Left ventricle myocardium superior (tissue), 1 donor: ENCODE data around the gene MS4A12. TPM values are rescaled to one million over a fixed set of nuclear protein-coding genes. Genes with fewer than 3 reads are reported as not detected.
"Not testable (repeated sequence)": the region's sequence is repeated elsewhere in the genome, so short reads cannot be mapped to it uniquely, and the experiment has no call there.

ENCODE experiments used
- ATAC-seq: fragments of 200-7000 bp; cut with Tn5 transposase; one replicate; pipeline ENCODE4 v1.9.1; 2020; ENCODE audit warnings: mild to moderate bottlenecking, moderate library complexity
- DNase-seq: peaks from one replicate; pipeline ENCODE4 v3.0.0-alpha.2; 2020
- intact Hi-C: fragments of 100-400 bp; cut with micrococcal nuclease; formaldehyde crosslinking; loops from one replicate; pipeline ENCODE4 v1.11.0; 2022
- long read RNA-seq: library from polyadenylated mRNA; unstranded; transcript quantifications from one replicate; pipeline ENCODE4 v2.0.0, GENCODE V29; 2021
- total RNA-seq: library from RNA; stranded (reverse); fragmentation: NEBNext Ultra II Directional; extraction: Animal tissue kit (Norgen Biotek cat#: 25700); gene quantifications from one replicate; pipeline ENCODE4 v1.2.1, GENCODE V29; 2021
- donor health status: DM: no; HTN: yes; CAD: no; lungs with severe emphysema.

Gene MS4A12
- total RNA-seq = not detected
- long read RNA-seq = 0 reads

GRCh38 chr11:60492488-60493009 lies at the start of gene MS4A12:
Gene MS4A12 (plus strand): TSS chr11:60492778. CDS start chr11:60497319, 4,541 bp downstream.
- DNase-seq (no peak), ATAC-seq (no peak)
- intact Hi-C loops = loop anchor here (10.0 kb wide), 1 partner anchor 1052 kb away; no protein-coding TSS in a partner anchor

- intact Hi-C loops = no loop called here
- no peak for ATAC-seq
- DNase-seq = no peak
These were observed 45.5 kb upstream of the MS4A12 start for GRCh38 chr11:60447070-60447469.

- DNase-seq (no peak), ATAC-seq (no peak)
- intact Hi-C loops = no loop called here
These were observed 44.7 kb upstream of the MS4A12 start for GRCh38 chr11:60447846-60448245.

GRCh38 chr11:60451185-60451584 lies 41.4 kb upstream of the MS4A12 start:
- intact Hi-C loops, DNase-seq, ATAC-seq: not testable (repeated sequence)

GRCh38 chr11:60454212-60454611 lies 38.4 kb upstream of the MS4A12 start:
- intact Hi-C loops = no loop called here
- ATAC-seq (no peak), DNase-seq (no peak)

- no peak for DNase-seq
- ATAC-seq = no peak
- intact Hi-C loops = no loop called here
These were observed 37.0 kb upstream of the MS4A12 start, which contains the start of gene MS4A1 for GRCh38 chr11:60455531-60456042. Gene MS4A1 (plus strand): TSS chr11:60455847. CDS start chr11:60462375, 6,528 bp downstream.

- no peak for DNase-seq
- intact Hi-C loops = no loop called here
- no peak for ATAC-seq
These were observed 35.0 kb upstream of the MS4A12 start for GRCh38 chr11:60457576-60457975.

GRCh38 chr11:60459345-60459744 lies 33.2 kb upstream of the MS4A12 start:
- intact Hi-C loops = no loop called here
- ATAC-seq (no peak), DNase-seq (no peak)

GRCh38 chr11:60468829-60469228 lies 23.7 kb upstream of the MS4A12 start:
- ATAC-seq (no peak), DNase-seq (no peak)
- intact Hi-C loops = no loop called here

GRCh38 chr11:60469723-60470122 lies 22.9 kb upstream of the MS4A12 start:
- intact Hi-C loops = no loop called here
- DNase-seq = no peak
- no peak for ATAC-seq

GRCh38 chr11:60477035-60477445 lies 15.5 kb upstream of the MS4A12 start:
- DNase-seq = no peak
- peak; percentile 40 for ATAC-seq
- intact Hi-C loops = no loop called here

GRCh38 chr11:60482361-60482760 lies 10.2 kb upstream of the MS4A12 start:
- ATAC-seq (peak; percentile 53), DNase-seq (peak; percentile 25)
- intact Hi-C loops = no loop called here

GRCh38 chr11:60485987-60486386 lies 6.6 kb upstream of the MS4A12 start:
- intact Hi-C loops = no loop called here
- DNase-seq (no peak), ATAC-seq (peak; percentile 20)

- no peak for DNase-seq
- no peak for ATAC-seq
- intact Hi-C loops = loop anchor here (10.0 kb wide), 1 partner anchor 1051 kb away; no protein-coding TSS in a partner anchor
These were observed 876 bp downstream of the MS4A12 start for GRCh38 chr11:60493454-60493853.

GRCh38 chr11:60498399-60498798 lies 5.8 kb downstream of the MS4A12 start:
- intact Hi-C loops = loop anchor here (10.0 kb wide), 1 partner anchor 1046 kb away; no protein-coding TSS in a partner anchor
- ATAC-seq (no peak), DNase-seq (no peak)

- intact Hi-C loops = loop anchor here (10.0 kb wide), 1 partner anchor 1046 kb away; no protein-coding TSS in a partner anchor
- ATAC-seq = peak; percentile 37
- DNase-seq = no peak
These were observed 6.3 kb downstream of the MS4A12 start for GRCh38 chr11:60498853-60499252.

- no peak for DNase-seq
- ATAC-seq = no peak
- intact Hi-C loops = no loop called here
These were observed 7.8 kb downstream of the MS4A12 start for GRCh38 chr11:60500276-60500910.

GRCh38 chr11:60502221-60502775 lies 9.7 kb downstream of the MS4A12 start:
- intact Hi-C loops = no loop called here
- DNase-seq = no peak
- ATAC-seq = no peak

- DNase-seq (no peak), ATAC-seq (no peak)
- intact Hi-C loops = no loop called here
These were observed 11.8 kb downstream of the MS4A12 start for GRCh38 chr11:60504219-60504905.

GRCh38 chr11:60509609-60510008 lies 17.0 kb downstream of the MS4A12 start:
- intact Hi-C loops, DNase-seq, ATAC-seq: not testable (repeated sequence)
